H1 (cell line): ENCODE results near the gene NOL12.

Source experiments
- CTCF ChIP-seq, 3 experiments: IDR thresholded peaks; 1 replicate in 2 of 3; 2 replicates in 1 of 3; pipeline versions ENCODE4 v1.5.1 to v1.6.1; 2011; ENCODE audit warnings: low read length in 3 of 3, mild to moderate bottlenecking in 3 of 3, inconsistent platforms in 2 of 3, low read depth in 1 of 3, moderate library complexity in 1 of 3; ENCODE audit not compliant: insufficient read depth in 1 of 3; ENCODE audit errors: control extremely low read depth in 1 of 3
- GTF2F1 ChIP-seq: IDR thresholded peaks from 2 replicates; pipeline ENCODE4 v1.6.1; 2012; ENCODE audit warnings: low read depth, low read length, improper control_type of control experiment, borderline replicate concordance
- KDM1A ChIP-seq: fragments of 200-600, 300-600 bp; sonication (generic); IDR thresholded peaks from 2 replicates; pipeline ENCODE4 v1.7.1; 2016; ENCODE audit warnings: mild to moderate bottlenecking, low read length, borderline replicate concordance
- KDM5A ChIP-seq: fragments of 200-600 bp; IDR thresholded peaks from 2 replicates; pipeline ENCODE4 v1.7.1; 2012; ENCODE audit warnings: mild to moderate bottlenecking, low read length, inconsistent platforms, mixed read lengths
- NRF1 ChIP-seq: IDR thresholded peaks from 2 replicates; pipeline ENCODE4 v1.6.1; 2011; ENCODE audit warnings: mild to moderate bottlenecking, low read depth, low read length, improper control_type of control experiment
- POLR2A ChIP-seq, 2 experiments: IDR thresholded peaks; 1 replicate in 1 of 2; 2 replicates in 1 of 2; pipeline ENCODE4 v1.6.1; 2011; ENCODE audit warnings: low read depth in 2 of 2, low read length in 2 of 2, mild to moderate bottlenecking in 2 of 2; ENCODE audit errors: control extremely low read depth in 1 of 2
- RFX5 ChIP-seq: IDR thresholded peaks from 2 replicates; pipeline ENCODE4 v1.6.1; 2011; ENCODE audit warnings: low read depth, low read length, improper control_type of control experiment, borderline replicate concordance
- SAP30 ChIP-seq: fragments of 300-600 bp; sonication (generic); IDR thresholded peaks from 2 replicates; pipeline ENCODE4 v1.7.1; 2012; ENCODE audit warnings: low read length, moderate library complexity, mild to moderate bottlenecking, inconsistent platforms; ENCODE audit not compliant: insufficient read depth, insufficient replicate concordance
- TAF1 ChIP-seq: IDR thresholded peaks from 2 replicates; pipeline ENCODE4 v1.6.1; 2011; ENCODE audit warnings: mild to moderate bottlenecking, low read depth, low read length

GRCh38 chr22:37741312-37741795 lies 55.2 kb downstream of the NOL12 start:
- TF ChIP-seq CTCF (IDR thresholded peaks at IDR 0.05; ENCODE audit: control extremely low read depth in 1 of 3, insufficient read depth in 1 of 3, low read depth in 1 of 3, low read length in 3 of 3) (no peak), NRF1 (no peak), TAF1 (no peak), SAP30 (no peak), GTF2F1 (no peak), POLR2A (IDR thresholded peaks at IDR 0.05; ENCODE audit: control extremely low read depth in 1 of 2, low read depth in 2 of 2, low read length in 2 of 2) (no peak), RFX5 (no peak), KDM5A (no peak), KDM1A (peak; percentile 76; the same call in 1 of the 2 replicates)
